Measurements from ENCODE around the gene NME3.

GRCh38 chr16:1759511-1759910 is 11.8 kb downstream of the NME3 start:
- TF ChIP-seq CTCF (IDR thresholded peaks at IDR 0.05) (no peak), E2F4 (CRISPR knock-in tag; IDR thresholded peaks at IDR 0.05; ENCODE audit: borderline replicate concordance, low read depth) (no peak), SMAD3 (CRISPR knock-in tag; IDR thresholded peaks at IDR 0.05; ENCODE audit: borderline replicate concordance) (no peak), ETV6 (CRISPR knock-in tag; IDR thresholded peaks at IDR 0.05) (no peak), CREB1 (CRISPR knock-in tag; IDR thresholded peaks at IDR 0.05) (no peak), ATF2 (CRISPR knock-in tag; IDR thresholded peaks at IDR 0.05; ENCODE audit: borderline replicate concordance, low read depth) (no peak)
